Renal pelvis (tissue), 4 donors: ENCODE results near the gene SKI. TPM values are rescaled to one million over a fixed set of nuclear protein-coding genes. Genes with fewer than 3 reads are reported as not detected.
"Not testable (repeated sequence)": the region's sequence is repeated elsewhere in the genome, so short reads cannot be mapped to it uniquely, and the experiment has no call there.

Experiments
- DNase-seq: peaks from one replicate; pipeline ENCODE4 v3.0.0-alpha.2; 2013
- polyA plus RNA-seq, 3 donors: library from polyadenylated mRNA; unstranded; fragments of 120-200 nt; gene quantifications; one replicate each; pipeline ENCODE4 v1.2.1, GENCODE V29; 2013; ENCODE audit not compliant: insufficient read length in 3 of 3

The SKI gene
- polyA plus RNA-seq, 3 donors = 57.2 to 59.0 (median 57.4) TPM

- DNase-seq = no peak
Measured at GRCh38 chr1:2240270-2241156, 12.4 kb downstream of the SKI start.

- DNase-seq = no peak
Measured at GRCh38 chr1:2241820-2242219, 13.7 kb downstream of the SKI start.

- DNase-seq = no peak
Measured at GRCh38 chr1:2242814-2243725, 15.0 kb downstream of the SKI start.

- DNase-seq = not testable (repeated sequence)
Measured at GRCh38 chr1:2247045-2247394, 18.9 kb downstream of the SKI start.

- no peak for DNase-seq
Measured at GRCh38 chr1:2247760-2248126, 19.6 kb downstream of the SKI start.

GRCh38 chr1:2248127-2248826, 20.2 kb downstream of the SKI start:
- DNase-seq = no peak

- no peak for DNase-seq
Measured at GRCh38 chr1:2248854-2249558, 20.9 kb downstream of the SKI start.

- no peak for DNase-seq
Measured at GRCh38 chr1:2249559-2249906, 21.4 kb downstream of the SKI start.

GRCh38 chr1:2250721-2251281, 22.7 kb downstream of the SKI start:
- DNase-seq = no peak

GRCh38 chr1:2251363-2251762, 23.2 kb downstream of the SKI start:
- no peak for DNase-seq

- DNase-seq = no peak
Measured at GRCh38 chr1:2251786-2252185, 23.7 kb downstream of the SKI start.

GRCh38 chr1:2252423-2252822, 24.3 kb downstream of the SKI start:
- no peak for DNase-seq

- DNase-seq = no peak
Measured at GRCh38 chr1:2253036-2253796, 25.1 kb downstream of the SKI start.

GRCh38 chr1:2253797-2254480, 25.8 kb downstream of the SKI start:
- no peak for DNase-seq

- no peak for DNase-seq
Measured at GRCh38 chr1:2255047-2255419, 26.9 kb downstream of the SKI start.

GRCh38 chr1:2255420-2256369, 27.6 kb downstream of the SKI start:
- no peak for DNase-seq

GRCh38 chr1:2256435-2257244, 28.5 kb downstream of the SKI start:
- no peak for DNase-seq

- no peak for DNase-seq
Measured at GRCh38 chr1:2257245-2257627, 29.1 kb downstream of the SKI start.
